Fibroblast of the aortic adventitia (primary cell): ENCODE measurements around the gene OGDHL. TPM values are rescaled to one million over a fixed set of nuclear protein-coding genes. Genes with fewer than 3 reads are reported as not detected.

Experiments
- DNase-seq: peaks from one replicate; pipeline ENCODE4 v3.0.0-alpha.2; 2010; ENCODE audit warnings: low read depth
- H3K4me3 ChIP-seq: 2 replicates; pipeline ENCODE4 v1.5.1; 2011; ENCODE audit warnings: low read depth, mild to moderate bottlenecking, control low read depth, low read length, moderate library complexity
- total RNA-seq: library from RNA; depleted of rRNA; stranded (reverse); fragments of >200 nt; gene quantifications from 2 replicates; pipeline ENCODE4 v1.2.3, GENCODE V29; 2012; ENCODE audit warnings: low replicate concordance
- TF ChIP-seq, protein P1 (sequence below): IDR thresholded peaks from 2 replicates; pipeline ENCODE4 v1.5.1; 2011; ENCODE audit warnings: mild to moderate bottlenecking, low read length, control low read depth, inconsistent platforms; ENCODE audit not compliant: insufficient read depth

OGDHL gene
- total RNA-seq, 1 donor: under 0.01 TPM

DNA sequence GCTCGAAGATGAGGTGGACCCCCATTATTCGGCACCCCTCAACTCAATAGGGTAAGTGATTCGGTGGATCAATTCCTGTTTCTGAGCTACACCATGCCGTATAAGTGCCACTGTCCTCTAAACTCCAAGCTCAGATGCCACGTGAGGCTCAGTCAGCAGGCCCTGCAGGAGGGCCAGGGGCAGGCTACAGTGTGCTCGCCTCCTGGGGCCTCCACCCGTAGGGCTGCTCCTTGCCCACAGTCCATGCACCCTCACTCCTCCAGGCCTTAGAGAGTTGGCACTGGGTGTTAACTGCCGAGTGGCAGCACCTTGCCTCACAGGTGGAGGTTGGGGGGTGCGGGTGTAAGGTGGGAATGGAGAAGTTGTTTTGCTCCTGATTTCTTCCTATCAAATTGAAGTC lies 70.5 kb downstream of the OGDHL start:
- no peak overlapping the region for H3K4me3 ChIP-seq
- DNase-seq: no peak
- TF ChIP-seq, protein P1, sequence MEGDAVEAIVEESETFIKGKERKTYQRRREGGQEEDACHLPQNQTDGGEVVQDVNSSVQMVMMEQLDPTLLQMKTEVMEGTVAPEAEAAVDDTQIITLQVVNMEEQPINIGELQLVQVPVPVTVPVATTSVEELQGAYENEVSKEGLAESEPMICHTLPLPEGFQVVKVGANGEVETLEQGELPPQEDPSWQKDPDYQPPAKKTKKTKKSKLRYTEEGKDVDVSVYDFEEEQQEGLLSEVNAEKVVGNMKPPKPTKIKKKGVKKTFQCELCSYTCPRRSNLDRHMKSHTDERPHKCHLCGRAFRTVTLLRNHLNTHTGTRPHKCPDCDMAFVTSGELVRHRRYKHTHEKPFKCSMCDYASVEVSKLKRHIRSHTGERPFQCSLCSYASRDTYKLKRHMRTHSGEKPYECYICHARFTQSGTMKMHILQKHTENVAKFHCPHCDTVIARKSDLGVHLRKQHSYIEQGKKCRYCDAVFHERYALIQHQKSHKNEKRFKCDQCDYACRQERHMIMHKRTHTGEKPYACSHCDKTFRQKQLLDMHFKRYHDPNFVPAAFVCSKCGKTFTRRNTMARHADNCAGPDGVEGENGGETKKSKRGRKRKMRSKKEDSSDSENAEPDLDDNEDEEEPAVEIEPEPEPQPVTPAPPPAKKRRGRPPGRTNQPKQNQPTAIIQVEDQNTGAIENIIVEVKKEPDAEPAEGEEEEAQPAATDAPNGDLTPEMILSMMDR: no peak

DNA sequence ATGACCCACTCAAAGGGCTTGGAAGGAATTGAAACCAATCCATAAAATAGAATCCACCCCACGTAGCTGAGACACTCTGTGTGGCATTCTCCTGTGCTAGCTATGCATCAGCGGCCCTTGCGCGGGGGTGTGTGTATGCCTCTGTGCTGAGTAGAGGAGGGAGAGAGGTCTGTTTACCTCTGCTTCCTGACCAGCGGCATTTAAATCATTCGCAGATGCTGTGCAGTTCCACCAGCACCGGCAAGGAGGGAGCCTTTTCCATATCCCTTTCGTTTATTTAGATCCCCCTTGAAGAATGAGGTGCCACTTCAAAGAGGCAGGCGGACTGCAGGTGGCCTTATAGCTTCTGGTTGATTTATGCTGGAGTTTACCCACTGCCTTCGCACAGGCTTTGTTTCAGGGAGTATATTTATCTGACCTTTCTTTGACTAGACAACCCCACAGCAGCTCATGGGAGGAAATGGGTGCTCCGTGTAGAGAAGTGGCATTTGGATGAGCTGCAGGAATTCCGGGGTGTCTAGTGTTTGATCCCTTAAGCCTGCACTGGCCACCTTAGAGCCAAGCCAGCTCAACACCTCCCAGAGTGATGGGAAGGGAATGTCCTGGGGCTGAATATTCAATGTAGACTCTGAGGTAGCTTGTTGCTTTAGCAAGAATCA lies 71.3 kb downstream of the OGDHL start:
- TF ChIP-seq, protein P1: no peak
- DNase-seq: no peak
- no peak overlapping the region for H3K4me3 ChIP-seq

DNA sequence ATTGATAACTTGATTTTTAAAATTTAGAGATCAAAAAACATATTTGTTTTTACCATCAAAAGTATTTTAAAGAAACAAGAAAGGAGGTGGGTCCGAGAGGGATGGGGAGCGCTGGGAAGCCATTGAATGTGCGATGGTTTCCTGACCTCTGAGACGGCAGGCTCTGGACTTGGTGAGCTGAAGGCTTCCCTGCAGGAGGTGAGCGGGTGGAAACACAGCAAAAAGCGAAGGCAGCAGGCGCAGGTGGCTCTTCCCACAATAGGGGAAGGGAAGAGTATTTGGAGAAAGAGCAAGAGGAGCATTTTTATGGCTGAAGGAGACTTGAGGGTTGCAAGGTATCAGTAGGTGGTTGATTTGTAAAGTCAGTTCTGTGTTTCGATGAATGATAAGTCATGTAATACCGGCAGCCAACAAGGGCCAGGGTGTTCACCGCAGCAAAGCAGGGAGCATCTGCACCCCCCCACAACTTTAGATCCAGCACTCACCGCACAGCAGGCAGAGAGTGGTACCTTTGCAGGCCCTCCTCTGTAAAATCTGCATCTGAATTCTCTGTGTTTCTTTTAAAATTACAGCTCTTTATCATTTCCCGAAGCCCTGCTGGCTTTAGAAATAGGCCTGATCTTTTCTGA lies 72.1 kb downstream of the OGDHL start:
- TF ChIP-seq, protein P1: no peak
- H3K4me3 ChIP-seq: no peak overlapping the region
- no peak for DNase-seq

DNA sequence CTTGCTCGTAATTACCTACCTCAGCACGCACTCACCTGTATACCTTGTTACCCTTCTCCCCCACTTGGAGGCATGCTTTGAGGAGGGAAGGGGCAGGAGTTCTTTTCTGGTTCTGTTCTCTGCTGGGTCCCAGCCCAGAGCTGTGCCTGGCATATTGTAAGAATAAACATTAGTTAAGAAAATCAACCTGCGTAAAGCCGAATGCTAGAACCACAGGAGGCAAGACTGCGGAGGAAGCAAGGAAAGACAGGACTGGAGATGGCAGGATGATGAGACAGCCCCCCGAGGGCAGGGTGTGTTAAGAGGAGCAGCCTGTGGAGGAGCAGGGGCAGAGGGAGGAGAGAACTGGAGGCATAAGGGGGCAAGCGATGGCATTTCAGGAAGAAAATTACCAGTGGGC lies 73.2 kb downstream of the OGDHL start:
- DNase-seq: no peak
- TF ChIP-seq, protein P1: no peak

DNA sequence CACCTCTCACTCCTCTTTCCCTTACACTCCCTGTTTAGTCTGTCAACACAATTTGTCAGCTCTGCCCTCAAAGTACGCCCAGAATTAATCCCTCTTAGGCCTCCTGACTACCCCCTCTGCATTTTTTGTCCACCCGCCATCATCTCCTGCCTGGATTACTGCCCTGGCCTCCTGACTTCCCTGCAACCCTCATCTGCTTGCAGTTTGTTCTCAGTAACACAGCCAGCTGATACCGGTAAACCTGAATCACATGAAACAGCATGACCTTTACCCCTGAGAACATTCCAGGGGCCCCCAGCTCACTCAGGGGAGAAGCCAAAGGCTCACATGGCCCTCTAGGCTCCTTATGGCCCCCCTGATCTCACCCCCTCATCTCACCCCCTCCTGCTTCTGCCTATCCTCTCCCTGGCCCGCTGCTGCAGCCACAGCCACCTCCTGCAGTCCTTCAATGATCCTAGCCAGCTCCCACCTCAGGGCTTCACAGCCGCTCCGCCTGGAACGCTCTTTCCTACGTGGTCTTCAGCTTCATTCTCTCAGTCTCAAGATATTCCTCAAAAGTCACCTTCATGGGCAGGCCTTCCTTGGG lies 73.8 kb downstream of the OGDHL start:
- DNase-seq: no peak
- no peak overlapping the region for H3K4me3 ChIP-seq
- TF ChIP-seq, protein P1: no peak

More for the DNA sequence above, 73.2 kb downstream of the OGDHL start:
- H3K4me3 ChIP-seq: no peak overlapping the region

DNA sequence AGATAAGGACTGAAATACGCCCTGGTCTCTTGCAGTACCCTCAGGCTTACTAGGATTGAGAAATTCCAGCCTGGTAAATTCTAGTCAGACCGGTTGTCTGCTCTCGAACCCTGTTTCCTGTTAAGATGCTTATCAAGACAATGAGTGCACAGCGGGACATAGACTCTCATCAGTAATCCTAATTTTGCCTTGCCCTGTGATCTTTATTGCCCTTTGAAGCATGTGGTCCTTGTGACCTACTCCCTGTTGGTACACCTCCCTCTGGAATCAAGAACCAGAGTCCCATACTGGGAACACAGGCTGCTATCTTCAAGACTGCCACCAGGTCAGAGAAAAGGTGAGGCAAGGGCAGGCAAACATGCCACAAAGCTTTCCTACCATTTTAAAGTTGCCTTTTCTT lies 75.5 kb downstream of the OGDHL start:
- DNase-seq: no peak
- TF ChIP-seq, protein P1: no peak
- no peak overlapping the region for H3K4me3 ChIP-seq

Other genes with a start within 250 kb of the OGDHL start
- 51.1 and 79.7 TPM in 2 replicates for gene ERCC6, start 223.2 kb downstream of the OGDHL start, total RNA-seq
- gene SLC18A3, start 152.0 kb downstream of the OGDHL start, total RNA-seq: not detected in 2 replicates
- not detected in 2 replicates for gene CHAT, start 148.3 kb downstream of the OGDHL start, total RNA-seq
- gene C10orf53, start 82.7 kb downstream of the OGDHL start, total RNA-seq: not detected in 2 replicates
- gene PARG, start 179.7 kb upstream of the OGDHL start, total RNA-seq: 16.0 and 33.3 TPM in 2 replicates
- gene TIMM23B, start 179.7 kb upstream of the OGDHL start, total RNA-seq: 15.8 and 17.2 TPM in 2 replicates
- gene AGAP6, start 226.1 kb upstream of the OGDHL start, total RNA-seq: 2.2 and 3.8 TPM in 2 replicates